Measurements from ENCODE around the gene AMHR2. TPM values are rescaled to one million over a fixed set of nuclear protein-coding genes. Genes with fewer than 3 reads are reported as not detected.
"Not testable (repeated sequence)": the region's sequence is repeated elsewhere in the genome, so short reads cannot be mapped to it uniquely, and the experiment has no call there.

The AMHR2 gene
- total and polyA plus RNA-seq, 9 of the 15 experiments (the other 6 are each of a cell fraction or from before 2014, with no cell fraction given) = 8.9 to 49.7 (median 19.3) TPM

- no peak for TF ChIP-seq ZNF696 (CRISPR knock-in tag; conservative IDR thresholded peaks at IDR 0.05)
- no peak for TF ChIP-seq SIRT6 (IDR thresholded peaks at IDR 0.05; ENCODE audit: low read depth, low read length)
These were observed 40.4 kb upstream of the AMHR2 start (continued) for GRCh38 chr12:53383258-53383657.

- H3K9me3 ChIP-seq (replicated peaks; ENCODE audit: control insufficient read depth, insufficient read depth, low read depth, low read length); H3K9me1 ChIP-seq (ENCODE audit: control insufficient read depth, insufficient read depth, low read length); H3K4me3 ChIP-seq; in situ Hi-C loops (cut with MboI); intact Hi-C loops (cut with micrococcal nuclease); BruUV-seq (replicated peaks); H3K27me3 ChIP-seq (ENCODE audit: control insufficient read depth in 2 of 2, insufficient read depth in 2 of 2, low read length in 2 of 2); H3K27ac ChIP-seq (ENCODE audit: extremely low read depth, low read depth, low read length); CTCF ChIA-PET (ENCODE audit: low intra/inter-chr PET ratio); H3K4me2 ChIP-seq (ENCODE audit: insufficient read depth, low read length); ATAC-seq; FAIRE-seq; H4K20me1 ChIP-seq (replicated peaks; ENCODE audit: control insufficient read depth, insufficient read depth, low read length); DNase-seq (ENCODE audit: extremely low read depth in 1 of 4, low spot score in 3 of 4); H2AFZ ChIP-seq (ENCODE audit: low read depth, low read length): not testable (repeated sequence)
- peaks cover 32 to 33% of the 10 kb centered on the region in 2 experiments for H3K4me1 ChIP-seq (replicated peaks in 1 of 2; ENCODE audit: control insufficient read depth in 2 of 2, insufficient read depth in 2 of 2, low read length in 2 of 2)
- POLR2A ChIA-PET = interaction anchor here (0.6 to 2.8 kb wide), 5 partner anchors 11 to 92 kb away, joined by 3 to 14 read pairs (median 3); no protein-coding TSS in a partner anchor
- TF ChIP-seq ZNF121 (CRISPR knock-in tag; conservative IDR thresholded peaks at IDR 0.05) = peak; percentile 43; the same call in 1 of the 2 replicates
- H3K9ac ChIP-seq (ENCODE audit: insufficient read depth in 1 of 2, low read depth in 2 of 2, low read length in 2 of 2) = 0 out of 4 replicates have a peak overlapping the region, but pooled peaks of 1 of the 2 experiments have one; percentile 21
- H3K79me2 ChIP-seq (ENCODE audit: control insufficient read depth, insufficient read depth, low read length) = peaks cover 93% of the 10 kb centered on the region
- WGBS (ENCODE audit: insufficient coverage, low coverage, missing lambda C conversion rate) = 84% methylated on average over 5 of the region's 5 CpGs
- peaks cover 73% of the 10 kb centered on the region for H3K36me3 ChIP-seq (ENCODE audit: control insufficient read depth, insufficient read depth, low read length)
These were observed 37.3 kb upstream of the AMHR2 start for GRCh38 chr12:53386381-53386780.

DNA sequence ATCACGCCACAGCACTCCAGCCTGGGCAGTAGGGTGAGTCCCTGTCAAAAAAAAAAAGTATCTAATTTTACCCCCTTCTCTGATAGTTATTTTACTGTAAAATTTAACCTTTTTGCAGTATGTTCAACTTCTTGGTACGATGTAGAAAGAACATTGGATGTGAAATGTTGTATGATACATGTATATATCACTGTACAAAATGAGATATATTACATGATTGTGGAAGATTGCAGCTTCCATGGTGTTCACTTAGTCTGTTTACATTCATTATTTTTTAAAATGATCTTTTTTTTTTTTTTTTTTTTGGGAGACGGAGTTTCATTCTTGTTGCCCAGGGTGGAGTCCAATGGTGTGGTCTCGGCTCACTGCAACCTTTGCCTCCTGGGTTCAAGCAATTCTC lies 34.7 kb upstream of the AMHR2 start:
- intact Hi-C loops (cut with micrococcal nuclease) (no loop called here), in situ Hi-C loops (cut with MboI) (no loop called here)
- no peak for DNase-seq (ENCODE audit: extremely low read depth in 1 of 4, low spot score in 3 of 4)
- Histone ChIP-seq H3K4me2 (ENCODE audit: insufficient read depth, low read length) (peak overlapping the region; percentile 31), H2AFZ (ENCODE audit: low read depth, low read length) (no peak overlapping the region), H3K79me2 (ENCODE audit: control insufficient read depth, insufficient read depth, low read length) (peaks cover 88% of the 10 kb centered on the region), H3K27ac (ENCODE audit: extremely low read depth, low read depth, low read length) (no peak overlapping the region), H3K9me1 (ENCODE audit: control insufficient read depth, insufficient read depth, low read length) (no peaks in the 10 kb centered on the region), H3K4me1 (replicated peaks in 1 of 2; ENCODE audit: control insufficient read depth in 2 of 2, insufficient read depth in 2 of 2, low read length in 2 of 2) (peaks cover 9 to 17% of the 10 kb centered on the region in 2 experiments), H3K36me3 (ENCODE audit: control insufficient read depth, insufficient read depth, low read length) (peaks cover 57% of the 10 kb centered on the region; the same call in 2 of the 3 replicates), H3K4me3 (no peak overlapping the region), H4K20me1 (replicated peaks; ENCODE audit: control insufficient read depth, insufficient read depth, low read length) (0 out of 2 replicates have a peak, but pooled peaks cover 3% of the 10 kb centered on the region), H3K9me3 (replicated peaks; ENCODE audit: control insufficient read depth, insufficient read depth, low read depth, low read length) (no peaks in the 10 kb centered on the region), H3K27me3 (ENCODE audit: control insufficient read depth in 2 of 2, insufficient read depth in 2 of 2, low read length in 2 of 2) (no peaks in the 10 kb centered on the region), H3K9ac (ENCODE audit: insufficient read depth in 1 of 2, low read depth in 2 of 2, low read length in 2 of 2) (peak overlapping the region in 1 of 2 experiments; percentile 49; a peak in 2 of 4 replicates)
- POLR2A ChIA-PET = interaction anchor here (1.0 to 2.8 kb wide), 5 partner anchors 10 to 65 kb away, joined by 3 to 13 read pairs (median 7); partner anchors contain the start of genes PRR13 and SP1
- ATAC-seq = no peak; the same call in 2 of the 3 replicates
- no TSS peak for BruUV-seq (replicated peaks)
- WGBS (ENCODE audit: insufficient coverage, low coverage, missing lambda C conversion rate) = 93% methylated on average over 3 of the region's 4 CpGs
- CTCF ChIA-PET (ENCODE audit: low intra/inter-chr PET ratio) = no interaction called here
- TF ChIP-seq PHTF2 (CRISPR knock-in tag; IDR thresholded peaks at IDR 0.05) (no peak), CREB3L1 (IDR thresholded peaks at IDR 0.05; ENCODE audit: borderline replicate concordance, low read depth) (no peak), PHB (CRISPR knock-in tag; IDR thresholded peaks at IDR 0.05) (no peak), SRSF9 (IDR thresholded peaks at IDR 0.05; ENCODE audit: borderline replicate concordance, low read depth, low read length) (no peak)
- FAIRE-seq = no peak

Data from K562 (cell line).